ENCODE data around the gene KRT77. TPM values are rescaled to one million over a fixed set of nuclear protein-coding genes. Genes with fewer than 3 reads are reported as not detected.

KRT77 gene
- total RNA-seq, 1 experiment from 2014 or later, result not detected

- Histone ChIP-seq H3K27ac (ENCODE audit: low read length) (no peak overlapping the region), H3K9me3 (ENCODE audit: low read length) (no peaks in the 10 kb centered on the region), H3K79me2 (ENCODE audit: low read length) (no peaks in the 10 kb centered on the region), H3K9me2 (replicated peaks; ENCODE audit: low read length) (no peaks in the 10 kb centered on the region), H3K36me3 (ENCODE audit: low read depth, low read length) (no peaks in the 10 kb centered on the region), H2AFZ (ENCODE audit: low read length) (no peak overlapping the region), H4K20me1 (ENCODE audit: low read length) (no peaks in the 10 kb centered on the region), H3K4me1 (ENCODE audit: insufficient read depth, low read length) (no peaks in the 10 kb centered on the region), H3K4me2 (ENCODE audit: low read length) (no peak overlapping the region), H3K9ac (ENCODE audit: low read length) (no peak overlapping the region), H3F3A (ENCODE audit: low read length, unreplicated experiment) (no peaks in the 10 kb centered on the region), H3K27me3 (ENCODE audit: low read length) (peaks cover 43% of the 10 kb centered on the region), H3K4me3 (ENCODE audit: low read length) (no peak overlapping the region)
- no peak for DNase-seq
- CTCF ChIA-PET, result no interaction called here
- no TSS peak for BruUV-seq (replicated peaks)
- POLR2A ChIA-PET (ENCODE audit: unreplicated experiment), result no interaction called here
- TF ChIP-seq EZH2 (IDR thresholded peaks at IDR 0.05; ENCODE audit: low read length, unreplicated experiment) (no peak), EZH2phosphoT487 (IDR thresholded peaks at IDR 0.05; ENCODE audit: borderline replicate concordance, low read length) (no peak), CTCF (conservative IDR thresholded peaks at IDR 0.05; ENCODE audit: low read depth, low read length) (no peak)
- no peak for ATAC-seq
- intact Hi-C loops (cut with micrococcal nuclease), result no loop called here
Observed at GRCh38 chr12:52699960-52700359, 3.4 kb downstream of the KRT77 start.

GRCh38 chr12:52699373-52699772, 4.0 kb downstream of the KRT77 start:
- CTCF ChIA-PET, result no interaction called here

More at GRCh38 chr12:52699373-52699772, 4.0 kb downstream of the KRT77 start:
- H3K27ac ChIP-seq (ENCODE audit: low read length), result no peak overlapping the region
- DNase-seq (no peak), ATAC-seq (no peak)
- peaks cover 44% of the 10 kb centered on the region for H3K27me3 ChIP-seq (ENCODE audit: low read length)
- H3K36me3 ChIP-seq (ENCODE audit: low read depth, low read length), result no peaks in the 10 kb centered on the region
- H3K4me2 ChIP-seq (ENCODE audit: low read length), result no peak overlapping the region
- no peaks in the 10 kb centered on the region for H3K9me2 ChIP-seq (replicated peaks; ENCODE audit: low read length)
- H3K9ac ChIP-seq (ENCODE audit: low read length), result no peak overlapping the region
- H4K20me1 ChIP-seq (ENCODE audit: low read length), result no peaks in the 10 kb centered on the region
- POLR2A ChIA-PET (ENCODE audit: unreplicated experiment), result no interaction called here
- no peaks in the 10 kb centered on the region for H3K79me2 ChIP-seq (ENCODE audit: low read length)
- H3K4me3 ChIP-seq (ENCODE audit: low read length), result no peak overlapping the region
- H3K9me3 ChIP-seq (ENCODE audit: low read length), result no peaks in the 10 kb centered on the region
- H2AFZ ChIP-seq (ENCODE audit: low read length), result no peak overlapping the region
- H3F3A ChIP-seq (ENCODE audit: low read length, unreplicated experiment), result no peaks in the 10 kb centered on the region
- intact Hi-C loops (cut with micrococcal nuclease), result no loop called here
- no TSS peak for BruUV-seq (replicated peaks)
- H3K4me1 ChIP-seq (ENCODE audit: insufficient read depth, low read length), result no peaks in the 10 kb centered on the region
- TF ChIP-seq EZH2phosphoT487 (IDR thresholded peaks at IDR 0.05; ENCODE audit: borderline replicate concordance, low read length), result no peak
- TF ChIP-seq CTCF (conservative IDR thresholded peaks at IDR 0.05; ENCODE audit: low read depth, low read length), result no peak
- no peak for TF ChIP-seq EZH2 (IDR thresholded peaks at IDR 0.05; ENCODE audit: low read length, unreplicated experiment)

Measured in PC-3 (cell line).